ENCODE measurements around the gene NEUROD2.
A peak's percentile ranks its signal among the peaks of the same experiment; 100 is the strongest.

The NEUROD2 gene

DNA sequence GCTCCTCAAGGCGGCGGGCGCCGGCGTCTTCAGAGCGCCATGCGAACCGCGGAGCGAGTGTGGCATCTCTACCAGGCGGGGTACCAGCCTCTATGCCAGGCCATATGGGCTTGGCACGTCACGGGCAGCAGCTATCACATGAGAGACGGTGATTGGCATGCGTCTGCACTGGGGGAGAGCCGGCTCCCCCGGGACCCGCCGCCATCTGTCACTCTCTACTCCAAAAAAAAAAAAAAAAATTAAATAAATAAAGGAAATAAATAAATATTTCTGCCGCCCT is at the start of gene NEUROD2:
TSS of gene NEUROD2 (minus strand) at position 70 of the 280 bp plus-strand sequence. CDS start 1,321 bp downstream, outside the sequence.
- DNase-seq (ENCODE audit: low read depth in 2 of 2): no peak

DNA sequence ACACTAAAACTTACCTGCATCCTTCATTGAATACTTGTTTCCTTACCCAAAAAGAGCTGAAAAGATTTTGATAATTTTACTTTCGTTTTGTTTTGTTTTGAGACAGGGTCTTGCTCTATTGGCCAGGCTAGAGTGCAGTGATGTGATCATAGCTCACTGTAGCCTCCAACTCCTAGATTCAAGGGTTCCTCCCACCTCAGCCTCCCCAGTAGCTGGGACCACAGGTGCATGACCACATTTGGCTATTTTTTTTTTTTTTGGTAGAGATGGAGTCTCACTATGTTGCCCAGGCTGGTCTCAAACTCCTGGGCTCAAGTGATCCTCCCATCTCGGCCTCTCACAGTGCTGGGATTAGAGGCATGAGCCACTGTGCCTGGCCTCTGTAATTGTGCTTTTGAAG is 47.4 kb upstream of the NEUROD2 start:
- no peak for DNase-seq (ENCODE audit: low read depth in 2 of 2)

DNA sequence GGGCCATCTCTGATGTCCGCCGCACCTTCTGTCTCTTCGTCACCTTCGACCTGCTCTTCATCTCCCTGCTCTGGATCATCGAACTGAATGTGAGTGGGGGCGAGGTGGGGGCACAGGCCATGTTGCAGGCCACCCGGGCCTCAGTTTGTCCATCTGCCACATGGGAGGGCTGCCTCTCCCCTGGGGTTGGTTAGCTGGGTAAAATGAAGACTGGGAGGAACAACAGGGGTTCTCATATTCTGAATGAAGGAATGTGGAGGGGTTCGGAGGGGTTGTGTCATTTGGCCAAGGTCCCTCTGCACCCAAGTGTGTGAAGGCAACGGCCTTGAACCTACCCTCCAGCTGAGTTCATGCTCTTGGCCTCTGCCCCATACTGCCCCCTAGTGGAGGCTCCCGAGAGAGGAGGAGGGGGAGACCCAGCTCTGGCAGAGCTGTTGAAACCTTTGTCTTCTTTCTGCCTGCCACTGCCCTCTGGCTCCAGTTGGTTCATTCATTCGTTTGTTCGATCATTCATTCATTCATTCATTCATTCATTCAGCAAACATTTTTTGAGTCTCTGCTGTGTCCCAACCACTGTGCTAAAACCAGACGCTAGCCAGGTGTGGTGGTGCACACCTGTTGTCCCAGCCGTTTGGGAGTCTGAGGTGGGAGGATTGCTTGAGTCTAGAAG is 46.1 kb upstream of the NEUROD2 start:
- DNase-seq (ENCODE audit: low read depth in 2 of 2): peak; percentile 65 to 78

DNA sequence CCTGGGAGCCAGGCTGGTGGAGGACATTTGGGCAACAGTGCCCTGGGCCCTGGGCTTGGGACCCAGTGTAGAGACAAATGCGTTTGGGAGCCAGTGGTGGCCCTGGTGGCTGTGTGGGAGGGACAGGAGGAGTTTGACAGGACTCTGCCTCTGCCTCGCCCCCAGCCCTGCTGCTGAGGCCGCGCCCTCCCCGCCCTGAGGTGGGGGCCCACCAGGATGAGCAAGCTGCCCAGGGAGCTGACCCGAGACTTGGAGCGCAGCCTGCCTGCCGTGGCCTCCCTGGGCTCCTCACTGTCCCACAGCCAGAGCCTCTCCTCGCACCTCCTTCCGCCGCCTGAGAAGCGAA is 45.6 kb upstream of the NEUROD2 start:
- no peak for DNase-seq (ENCODE audit: low read depth in 2 of 2)

DNA sequence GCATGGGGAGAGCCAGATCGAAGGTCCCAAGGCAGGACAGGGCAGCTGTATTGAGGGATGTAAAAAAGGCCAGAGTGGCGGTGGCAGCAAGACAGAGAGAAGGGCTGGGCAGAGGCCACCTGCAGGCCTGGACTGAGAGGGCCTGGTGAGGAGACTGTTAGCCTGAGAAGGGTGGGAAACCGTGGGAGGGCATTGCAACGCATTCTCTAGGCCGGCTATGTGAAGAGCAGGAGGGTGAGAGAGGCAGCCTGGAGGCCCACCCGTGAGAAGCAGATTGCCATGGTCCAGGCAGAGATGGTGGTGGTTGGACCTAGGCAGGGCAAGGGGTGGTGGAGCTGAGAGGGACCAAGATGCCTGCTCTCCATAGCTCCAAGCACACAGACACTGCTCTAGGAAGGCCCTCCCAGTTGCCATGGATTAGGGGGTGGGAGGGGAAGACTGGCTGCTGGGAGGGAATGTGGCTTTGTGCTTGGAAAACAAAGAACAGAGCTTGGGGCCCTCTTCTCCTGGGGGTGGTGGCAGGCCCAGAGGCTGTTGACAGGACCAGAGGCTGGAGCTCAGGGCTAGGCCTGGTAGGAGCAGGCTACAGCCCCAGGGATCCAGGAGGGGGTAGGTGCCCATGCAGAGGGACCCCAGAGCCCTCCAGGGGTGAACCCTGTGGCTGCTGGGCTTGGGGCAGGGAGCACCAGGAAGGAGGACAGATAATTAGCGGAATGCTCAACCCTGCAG is 45.0 kb upstream of the NEUROD2 start:
- DNase-seq (ENCODE audit: low read depth in 2 of 2): no peak

DNA sequence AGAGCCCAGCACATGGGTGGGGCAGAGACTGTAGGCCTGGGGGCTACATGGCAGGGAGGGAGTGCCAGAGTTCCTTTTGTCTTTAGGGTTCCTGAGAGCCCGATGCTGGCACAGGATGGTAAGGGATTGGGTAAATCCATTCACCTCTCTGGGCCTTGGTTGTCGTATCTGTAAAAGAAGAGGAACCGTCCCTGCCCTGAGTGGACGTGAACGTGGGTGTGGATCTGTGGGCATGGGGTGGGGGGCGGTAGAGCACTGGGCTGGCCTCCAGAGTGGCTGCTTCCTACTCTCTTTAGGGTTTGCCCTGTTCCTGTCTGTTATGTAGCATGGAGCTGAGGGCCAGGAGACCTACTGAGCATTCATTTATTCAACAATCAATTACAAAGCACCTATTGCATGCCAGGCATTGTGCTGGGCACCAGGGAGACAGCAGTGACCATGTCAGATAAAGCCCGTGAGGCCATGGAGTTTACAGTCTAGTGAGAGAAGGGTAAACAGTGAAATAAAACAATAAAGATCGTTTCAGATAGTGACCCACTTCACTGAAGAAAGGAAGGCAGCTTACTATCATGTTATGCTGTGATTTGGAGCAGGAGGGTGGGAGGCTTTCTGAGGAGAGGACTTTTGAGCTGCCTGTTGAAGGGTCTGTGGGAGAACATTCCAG is 44.3 kb upstream of the NEUROD2 start:
- no peak for DNase-seq (ENCODE audit: low read depth in 2 of 2)

DNA sequence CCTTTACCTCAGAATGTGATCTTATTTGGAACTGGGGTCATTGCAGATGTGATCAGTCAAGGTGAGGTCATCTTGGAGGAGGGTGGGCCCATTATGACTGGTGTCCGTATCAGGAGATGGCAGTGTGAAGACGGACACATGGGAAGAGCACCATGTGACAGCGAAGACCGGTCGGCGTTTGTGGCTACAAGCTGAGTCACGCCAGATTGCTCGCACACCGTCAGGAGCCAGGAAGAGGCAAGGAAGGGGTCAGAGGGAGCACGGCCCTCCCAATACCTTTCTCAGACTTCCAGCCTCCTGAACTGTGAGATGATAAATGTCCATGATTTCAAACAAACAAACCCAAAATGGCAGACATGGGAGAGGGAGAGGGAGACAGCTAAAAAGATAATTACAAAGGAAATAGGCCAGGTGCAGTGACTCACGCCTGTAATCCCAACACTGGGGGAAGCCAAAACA is 42.4 kb upstream of the NEUROD2 start:
- DNase-seq (ENCODE audit: low read depth in 2 of 2): no peak

DNA sequence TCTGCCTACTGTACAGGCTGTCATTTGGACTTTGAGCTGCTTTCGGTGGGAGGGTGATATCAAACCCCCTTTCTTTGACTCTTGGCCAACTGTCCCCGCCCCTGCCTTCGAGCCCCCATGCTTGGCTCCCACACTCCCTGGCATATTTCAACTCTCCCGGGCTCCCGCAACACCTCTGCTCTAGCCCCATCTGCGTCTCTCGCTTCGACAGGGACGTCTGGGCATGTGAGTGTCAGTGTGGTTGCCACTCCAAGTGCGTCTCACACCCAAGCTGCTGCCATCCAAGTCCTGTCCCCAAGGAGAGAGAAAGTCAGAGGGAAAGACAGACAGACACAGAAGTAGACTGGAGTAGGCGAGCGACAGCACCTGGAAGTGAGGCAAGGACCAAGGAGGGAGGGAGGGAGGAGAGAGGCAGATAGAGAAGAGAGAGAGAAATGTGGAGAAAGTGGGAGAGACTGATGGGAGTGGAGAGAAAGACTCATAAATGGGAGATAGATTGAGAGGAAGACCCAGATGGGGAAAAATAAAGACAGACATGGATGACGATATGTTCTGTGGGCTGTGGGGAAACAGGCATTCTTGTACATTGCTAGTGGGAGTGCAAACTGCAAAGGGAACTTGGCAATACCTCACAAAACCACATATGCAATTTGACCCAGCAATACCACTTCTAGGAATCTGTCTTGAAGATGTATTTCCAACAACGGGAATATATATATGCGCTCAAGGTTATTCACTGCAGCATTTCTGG is 41.1 kb upstream of the NEUROD2 start:
- no peak for DNase-seq (ENCODE audit: low read depth in 2 of 2)

DNA sequence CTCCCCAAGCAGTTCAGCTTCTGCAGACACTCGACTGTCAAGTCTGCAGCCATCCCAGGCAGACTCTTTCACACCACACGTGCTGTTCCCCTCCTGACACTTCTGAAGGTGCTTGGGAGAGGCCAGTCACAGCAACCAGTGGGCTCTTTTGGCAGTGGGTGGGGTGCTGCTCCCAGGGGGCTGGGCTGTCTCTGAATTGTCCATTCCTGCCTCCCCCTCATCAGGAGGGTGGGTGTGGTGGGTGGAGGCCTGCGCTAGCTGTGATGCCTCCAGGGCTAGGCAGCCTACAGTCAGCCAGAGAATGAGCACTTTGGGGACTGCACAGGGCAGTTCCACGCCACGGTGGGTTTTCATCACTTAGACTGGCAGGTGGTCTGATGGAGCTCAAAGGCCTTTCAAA is 39.5 kb upstream of the NEUROD2 start:
- no peak for DNase-seq (ENCODE audit: low read depth in 2 of 2)

DNA sequence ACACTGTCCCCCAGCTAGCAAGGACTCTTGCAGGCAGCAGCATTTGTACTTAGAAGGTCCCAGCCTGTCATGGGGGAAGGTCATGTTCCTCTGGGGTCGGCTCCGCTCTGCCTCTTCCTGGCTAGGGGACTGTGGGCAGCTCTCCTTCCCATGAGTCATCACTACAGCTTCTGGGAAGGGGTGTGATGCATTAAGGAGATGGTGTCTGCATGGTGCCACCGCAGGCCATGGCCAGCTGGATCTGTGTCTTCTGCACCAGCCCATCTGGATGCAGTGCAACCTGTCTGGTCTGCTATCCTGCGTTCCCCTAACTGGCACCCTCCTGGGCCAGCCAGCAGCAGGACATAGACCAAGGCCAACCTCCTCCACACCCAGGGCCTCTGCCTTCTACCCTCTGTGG is 35.6 kb upstream of the NEUROD2 start:
- no peak for DNase-seq (ENCODE audit: low read depth in 2 of 2)

DNA sequence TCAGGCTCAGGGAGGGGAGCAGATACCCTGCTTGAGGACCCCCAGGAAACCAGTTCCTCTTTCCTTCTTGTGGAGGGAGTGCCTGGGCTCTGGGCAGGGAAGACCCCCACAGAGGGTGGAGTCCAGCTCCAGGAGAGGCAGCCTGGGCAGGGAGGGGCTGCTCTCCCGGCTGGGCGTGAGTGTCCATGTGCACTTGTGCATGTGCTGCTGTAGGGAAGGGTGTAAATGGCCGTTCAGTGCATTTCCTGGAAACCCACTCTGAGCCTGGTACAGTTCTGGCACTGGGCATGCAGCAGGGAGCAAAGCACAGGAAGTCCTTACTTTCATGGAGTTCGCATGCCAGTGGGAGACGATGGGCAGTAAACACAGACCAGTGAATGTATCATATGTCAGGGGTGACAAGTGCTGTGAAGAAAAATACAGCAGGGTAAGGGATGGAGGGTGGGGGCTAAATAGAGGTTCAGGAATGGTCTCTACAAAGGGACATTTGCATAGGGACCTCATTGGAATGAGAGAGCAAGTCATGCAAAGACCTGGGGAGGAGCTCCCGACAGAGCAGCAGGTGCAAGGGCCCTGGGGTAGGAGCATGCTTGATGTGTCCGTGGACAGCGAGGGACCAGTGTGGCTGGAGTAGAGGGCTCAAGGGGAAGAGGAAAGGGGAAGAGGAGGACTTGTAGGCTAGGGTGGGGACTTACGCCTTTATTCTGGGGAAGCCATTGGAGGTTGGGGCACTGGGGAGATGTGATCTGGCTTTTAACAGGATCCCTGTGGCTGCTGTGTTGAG is 34.8 kb upstream of the NEUROD2 start:
- DNase-seq (ENCODE audit: low read depth in 2 of 2): no peak

DNA sequence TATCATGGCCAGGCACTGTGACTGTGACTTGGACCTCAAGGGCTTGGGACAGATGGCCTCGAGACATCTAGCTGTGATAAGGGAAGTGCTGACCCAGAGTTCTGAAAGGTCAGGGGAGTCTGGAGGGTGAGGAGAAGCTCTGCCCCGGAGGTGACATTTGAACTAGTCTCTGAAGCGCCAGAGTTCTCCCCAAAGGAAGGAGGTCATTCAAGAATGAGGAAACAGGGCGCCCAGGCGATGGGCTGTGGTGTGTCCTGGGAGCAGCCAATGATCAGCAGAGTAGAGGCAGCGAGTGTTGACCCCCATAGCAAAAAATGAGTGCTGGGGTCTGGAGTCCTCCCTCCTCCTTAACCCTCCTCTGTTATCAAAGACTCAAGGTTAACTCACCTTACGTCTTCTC is 34.2 kb upstream of the NEUROD2 start:
- DNase-seq (ENCODE audit: low read depth in 2 of 2): no peak

DNA sequence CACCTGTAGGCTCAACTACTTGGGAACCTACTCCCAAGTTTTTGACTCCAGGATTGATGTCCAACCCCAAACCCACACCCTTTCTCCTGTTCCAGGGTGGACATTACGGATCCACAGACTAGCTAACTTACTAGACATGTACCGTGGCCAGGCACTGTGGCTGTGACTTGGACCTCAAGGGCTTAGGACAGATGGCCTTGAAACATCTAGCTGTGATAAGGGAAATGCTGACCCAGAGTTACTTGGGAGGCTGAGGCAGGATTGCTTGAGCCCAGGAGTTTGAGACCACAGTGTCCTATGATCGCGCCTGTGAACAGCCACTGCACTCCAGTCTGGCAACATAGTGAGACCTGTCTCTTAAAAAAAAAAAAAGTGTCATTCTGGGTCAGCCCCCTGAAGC is 33.4 kb upstream of the NEUROD2 start:
- no peak for DNase-seq (ENCODE audit: low read depth in 2 of 2)

DNA sequence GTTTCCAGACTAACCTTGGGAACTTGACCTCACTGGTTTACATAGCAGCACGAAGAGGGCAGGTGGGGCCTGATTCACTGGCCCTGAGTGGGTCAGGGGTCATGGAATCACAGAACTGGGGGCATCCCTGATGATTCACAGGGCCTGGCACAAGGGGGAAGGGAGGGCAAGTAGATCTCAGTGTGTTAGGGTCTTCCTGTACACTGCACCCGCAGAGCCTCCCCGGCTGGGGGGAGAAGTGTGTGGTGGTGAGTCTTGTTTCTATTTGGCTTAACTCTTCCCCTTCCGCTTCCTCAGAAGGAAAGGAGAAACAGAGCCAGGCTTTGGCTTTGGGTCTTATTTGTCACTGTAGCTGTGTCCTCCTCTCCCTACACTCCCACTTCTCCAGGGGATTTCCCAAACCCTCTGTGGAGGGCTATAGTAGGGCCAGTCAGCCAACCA is 32.9 kb upstream of the NEUROD2 start:
- no peak for DNase-seq (ENCODE audit: low read depth in 2 of 2)

DNA sequence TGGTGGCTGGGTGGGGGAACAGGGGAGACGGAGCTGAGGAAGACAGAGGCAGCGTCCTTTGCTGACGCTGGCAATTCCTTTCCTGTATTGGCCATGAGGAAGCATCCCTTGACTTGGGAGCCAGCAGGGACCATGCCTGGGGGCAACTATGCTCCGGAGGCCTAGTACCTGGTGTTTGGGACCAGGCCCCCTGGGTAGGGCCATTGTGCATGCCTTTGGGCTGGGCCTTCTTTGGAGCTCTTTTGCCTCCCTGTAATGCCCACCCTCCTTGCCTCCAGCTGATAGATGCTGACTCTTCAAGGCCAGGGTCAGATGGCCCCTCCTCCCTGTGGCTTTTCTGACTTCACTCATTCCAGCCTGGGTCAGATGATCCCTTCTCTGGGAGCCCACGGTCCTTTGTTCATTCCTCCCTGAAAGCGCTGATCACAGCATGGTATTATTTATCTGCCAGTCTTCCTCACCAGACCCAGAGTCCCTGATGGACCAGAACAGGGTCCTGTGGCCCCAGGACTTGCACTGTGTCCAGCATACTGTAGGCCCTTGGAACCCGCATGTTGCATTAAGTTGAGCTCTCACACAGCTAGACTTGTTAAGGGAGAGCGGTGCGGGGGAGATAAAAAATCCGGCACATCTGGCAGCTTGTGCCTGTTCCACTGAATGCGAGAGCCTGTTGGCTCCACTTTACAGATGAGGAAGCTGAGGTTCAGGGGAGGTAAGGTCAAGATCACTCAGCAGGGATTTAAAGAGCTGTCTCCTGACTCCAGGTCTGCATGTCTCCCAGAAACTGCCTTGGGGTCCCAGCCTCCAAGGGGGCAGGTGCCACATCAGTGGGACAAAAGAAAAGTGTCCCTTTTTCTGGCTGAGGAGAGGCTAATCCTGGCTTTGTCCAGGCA is 32.1 kb upstream of the NEUROD2 start:
- DNase-seq (ENCODE audit: low read depth in 2 of 2): no peak

DNA sequence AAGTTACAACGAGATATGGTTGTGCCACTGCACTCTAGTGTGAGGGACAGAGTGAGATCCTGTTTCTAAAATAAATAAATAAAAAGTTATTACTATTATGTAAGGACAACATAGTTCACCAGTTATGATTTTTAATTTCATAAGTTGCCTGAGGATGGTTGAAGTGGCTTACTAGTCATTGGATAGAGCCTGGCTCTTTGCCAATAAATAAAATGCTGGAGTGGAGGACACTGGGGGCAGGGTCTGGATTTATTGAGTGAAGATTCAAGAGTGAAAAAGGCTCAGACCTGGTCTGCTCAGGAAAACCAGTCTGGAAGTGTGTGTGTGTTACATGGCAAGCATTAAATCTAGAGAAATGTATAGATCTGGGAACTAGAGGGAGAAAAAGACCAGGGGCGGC is 31.3 kb upstream of the NEUROD2 start:
- no peak for DNase-seq (ENCODE audit: low read depth in 2 of 2)

DNA sequence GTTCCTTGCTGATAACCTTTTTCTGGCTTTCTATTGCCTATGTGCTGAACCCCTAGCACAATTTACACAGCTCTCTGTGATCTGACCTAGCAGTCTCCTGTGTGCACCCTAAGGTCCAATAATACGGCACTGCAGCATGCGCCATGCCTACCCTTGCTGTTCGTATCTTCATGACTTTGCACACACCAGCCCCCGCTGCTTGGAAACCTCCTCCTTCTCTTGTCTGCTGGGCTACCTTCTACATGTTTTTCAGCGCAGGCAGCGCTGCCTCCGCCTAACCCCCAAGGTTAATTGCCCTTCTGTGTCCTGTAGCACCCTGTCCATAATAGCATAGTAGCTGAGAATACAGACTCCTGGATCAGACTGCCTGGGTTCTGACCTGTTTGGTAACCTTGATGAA is 30.6 kb upstream of the NEUROD2 start:
- DNase-seq (ENCODE audit: low read depth in 2 of 2): no peak

DNA sequence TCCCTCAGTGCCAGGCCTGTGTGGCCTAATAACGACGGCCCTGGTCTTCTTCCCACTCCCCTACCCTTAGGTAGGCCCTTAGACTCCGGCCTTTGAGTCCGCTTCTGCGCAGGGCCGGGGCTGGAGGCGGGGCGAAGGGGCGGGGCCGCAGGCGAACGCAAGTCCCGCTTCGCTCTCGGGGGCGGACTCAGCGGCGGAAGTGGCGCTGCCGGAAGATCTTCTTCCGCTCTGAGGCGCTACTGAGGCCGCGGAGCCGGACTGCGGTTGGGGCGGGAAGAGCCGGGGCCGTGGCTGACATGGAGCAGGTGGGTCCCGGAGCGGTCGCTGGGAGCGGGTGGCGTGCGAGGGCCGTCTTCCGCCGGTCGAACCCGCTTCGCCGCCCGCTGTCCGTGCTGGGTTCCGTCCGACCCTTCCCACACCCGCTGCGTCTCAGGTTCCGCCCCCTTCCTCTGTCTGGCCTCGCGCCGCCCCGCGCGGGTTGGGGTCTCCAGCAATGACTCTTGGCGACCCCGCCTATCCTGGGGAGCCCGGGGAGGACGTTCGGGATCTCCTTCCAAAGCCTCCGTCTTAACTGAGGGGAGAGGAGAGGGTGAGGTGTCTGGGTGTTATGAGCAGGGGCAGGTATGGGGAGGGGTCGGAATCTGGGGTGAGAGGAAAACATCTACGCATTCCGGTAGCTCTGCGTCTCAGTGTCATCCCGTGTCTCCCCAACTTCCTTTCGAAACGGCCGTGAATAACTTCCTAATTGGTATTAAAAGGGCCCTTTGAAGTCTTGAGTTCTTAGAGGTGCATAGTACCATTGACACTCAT is 29.4 kb upstream of the NEUROD2 start, which contains the start of gene STARD3:
TSS of gene STARD3 (plus strand) at position 218 of the 810 bp plus-strand sequence. CDS start 16,388 bp downstream, outside the sequence.
- peak; percentile 90 for DNase-seq (ENCODE audit: low read depth in 2 of 2)

DNA sequence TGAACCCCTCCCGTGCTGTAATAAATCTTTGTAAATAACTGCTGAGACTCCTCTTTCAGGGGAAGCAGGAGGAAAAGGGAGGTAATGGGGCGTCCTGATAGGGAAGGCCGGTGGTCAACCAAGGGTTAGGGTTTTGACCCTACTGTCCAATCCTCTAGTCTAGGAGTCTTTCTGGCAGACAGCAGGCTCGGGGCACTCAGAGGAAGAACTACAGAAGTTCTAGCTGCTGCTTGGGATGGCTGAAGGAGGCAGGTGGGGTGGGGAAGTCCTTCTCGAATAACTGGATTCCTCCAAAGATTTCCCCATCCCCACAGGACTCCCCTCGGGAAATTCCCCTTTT is 28.8 kb upstream of the NEUROD2 start:
- DNase-seq (ENCODE audit: low read depth in 2 of 2): no peak
